K562 (cell line): ENCODE data around the gene WWOX. TPM values are rescaled to one million over a fixed set of nuclear protein-coding genes. Genes with fewer than 3 reads are reported as not detected.

Source experiments
- BRF1 ChIP-seq: IDR thresholded peaks from 3 replicates; pipeline ENCODE4 v1.6.1; 2011; ENCODE audit warnings: borderline replicate concordance, mild to moderate bottlenecking; ENCODE audit not compliant: insufficient read length; ENCODE audit errors: extremely low read depth
- CEBPB ChIP-seq: fragments of 450-650 bp; IDR thresholded peaks from 2 replicates; pipeline ENCODE4 v1.6.1; 2016; ENCODE audit warnings: missing genetic modification characterization, missing compliant biosample characterization
- CEBPZ ChIP-seq: fragments of 150-350 bp; IDR thresholded peaks from 2 replicates; pipeline ENCODE4 v1.6.1; 2014; ENCODE audit warnings: low read depth, mild to moderate bottlenecking, low read length, borderline replicate concordance
- CREB3 ChIP-seq: fragments of 450-650 bp; conservative IDR thresholded peaks from 2 replicates; pipeline ENCODE4 v1.6.1; 2016; ENCODE audit warnings: missing genetic modification characterization, low read depth, mild to moderate bottlenecking, missing compliant biosample characterization, moderate library complexity
- CSDE1 ChIP-seq, 2 experiments: fragments of 450-650 bp; IDR thresholded peaks; 2 replicates each; pipeline ENCODE4 v1.6.1; 2016; ENCODE audit warnings: mild to moderate bottlenecking in 1 of 2
- EGR1 ChIP-seq: fragments of 450-650 bp; conservative IDR thresholded peaks from 2 replicates; pipeline ENCODE4 v1.6.1; 2017; ENCODE audit warnings: mild to moderate bottlenecking
- NCOA1 ChIP-seq: fragments of 450-650 bp; IDR thresholded peaks from 2 replicates; pipeline ENCODE4 v1.6.1; 2016; ENCODE audit warnings: low read depth
- SMAD1 ChIP-seq: fragments of 150-350 bp; IDR thresholded peaks from 2 replicates; pipeline ENCODE4 v1.6.1; 2014; ENCODE audit warnings: low read length, low read depth; ENCODE audit not compliant: partially characterized antibody
- SRF ChIP-seq, 2 experiments: fragments of 250-450, 450-650 bp in 1 of 2; sonication (Bioruptor Pico) in 1 of 2; sonication (generic) in 1 of 2; formaldehyde crosslinking; IDR thresholded peaks; 2 replicates each; pipeline versions ENCODE4 v1.5.0 to v1.5.1; 2020 to 2022; ENCODE audit warnings: mild to moderate bottlenecking in 1 of 2, missing genetic modification reagents in 1 of 2
- TEAD2 ChIP-seq: fragments of 450-650 bp; IDR thresholded peaks from 2 replicates; pipeline ENCODE4 v1.6.1; 2016; ENCODE audit warnings: missing genetic modification characterization, control low read depth, missing compliant biosample characterization
- ZBTB34 ChIP-seq: fragments of 250-450 bp; sonication (Bioruptor Pico); IDR thresholded peaks from 2 replicates; pipeline ENCODE4 v1.8.0; 2021; ENCODE audit warnings: mild to moderate bottlenecking, moderate library complexity
- ZNF140 ChIP-seq: fragments of 250-450 bp; sonication (Bioruptor Pico); IDR thresholded peaks from 2 replicates; pipeline ENCODE4 v1.8.0; 2021; ENCODE audit warnings: moderate library complexity, mild to moderate bottlenecking, inconsistent platforms
- ZNF232 ChIP-seq: sonication (generic); formaldehyde crosslinking; IDR thresholded peaks from 2 replicates; pipeline ENCODE4 v1.8.0; 2022; ENCODE audit warnings: mild to moderate bottlenecking, missing genetic modification reagents
- ZNF766 ChIP-seq: fragments of 200-800 bp; sonication (Bioruptor generic); conservative IDR thresholded peaks from 2 replicates; pipeline ENCODE4 v1.6.1; 2016; ENCODE audit warnings: missing genetic modification characterization, missing compliant biosample characterization
- ZNF785 ChIP-seq: fragments of 250-450 bp; sonication (Bioruptor Pico); IDR thresholded peaks from 2 replicates; pipeline ENCODE4 v1.4.0; 2020; ENCODE audit warnings: mild to moderate bottlenecking
- ZNF830 ChIP-seq: fragments of 250-450 bp; sonication (Bioruptor Pico); IDR thresholded peaks from 2 replicates; pipeline ENCODE4 v1.5.0; 2021; ENCODE audit warnings: mild to moderate bottlenecking
- polyA plus RNA-seq, 8 experiments: library from polyadenylated mRNA; depleted of rRNA in 4 of 8; stranded (reverse) in 5 of 8; unstranded in 3 of 8; fragments of >200 nt; fragmentation: Nextera tagmentation in 2 of 8; fragmentation: Illumina TruSeq in 1 of 8; extraction: Ambion mirVana in 2 of 8; extraction: Trizol in 1 of 8; gene quantifications; 2 replicates each; pipeline versions ENCODE4 v1.2.1 to v1.2.3, GENCODE V29; 2011 to 2014; ENCODE audit warnings: inconsistent platforms in 1 of 8, missing spikeins in 1 of 8
- total RNA-seq, 7 experiments: library from RNA; depleted of rRNA in 6 of 7; stranded (reverse); fragments of >200 nt in 6 of 7; fragmentation: Illumina TruSeq in 2 of 7; extraction: Trizol in 2 of 7; gene quantifications; 2 replicates each; pipeline versions ENCODE4 v1.2.1 to v1.2.3, GENCODE V29; 2011 to 2021; ENCODE audit warnings: low replicate concordance in 1 of 7
- TF ChIP-seq, protein P1 (sequence below), 3 experiments: IDR thresholded peaks in 2 of 3; conservative IDR thresholded peaks in 1 of 3; 2 replicates each; pipeline ENCODE4 v1.5.1; 2011 to 2012; ENCODE audit warnings: low read length in 3 of 3, mild to moderate bottlenecking in 3 of 3, control low read depth in 2 of 3, improper control_type of control experiment in 1 of 3, inconsistent platforms in 1 of 3, low read depth in 1 of 3, mixed read lengths in 1 of 3, moderate library complexity in 1 of 3; ENCODE audit not compliant: insufficient read depth in 2 of 3
- TF ChIP-seq, protein P2 (sequence below): fragments of 250-450 bp; sonication (Bioruptor Pico); IDR thresholded peaks from 2 replicates; pipeline ENCODE4 v1.5.0; 2021; ENCODE audit warnings: mild to moderate bottlenecking, borderline replicate concordance

WWOX gene
- total and polyA plus RNA-seq, 9 of the 15 experiments (the other 6 are each of a cell fraction or from before 2014, with no cell fraction given) = 1.6 to 22.7 (median 8.1) TPM

- TF ChIP-seq ZNF232 (CRISPR knock-in tag) (no peak), EGR1 (peak; percentile 15; the same call in 1 of the 2 replicates), CEBPB (tag) (no peak), SRF (CRISPR knock-in tag; IDR thresholded peaks at IDR 0.05) (no peak), SMAD1 (no peak), ZBTB34 (no peak), ZNF766 (CRISPR knock-in tag) (no peak), ZNF830 (CRISPR knock-in tag) (no peak), CSDE1 (IDR thresholded peaks at IDR 0.05) (no peak), ZNF140 (CRISPR knock-in tag) (no peak), TEAD2 (tag) (no peak), CEBPZ (no peak), CREB3 (tag) (no peak), BRF1 (no peak), ZNF785 (CRISPR knock-in tag) (no peak), NCOA1 (no peak)
- TF ChIP-seq, protein P1, sequence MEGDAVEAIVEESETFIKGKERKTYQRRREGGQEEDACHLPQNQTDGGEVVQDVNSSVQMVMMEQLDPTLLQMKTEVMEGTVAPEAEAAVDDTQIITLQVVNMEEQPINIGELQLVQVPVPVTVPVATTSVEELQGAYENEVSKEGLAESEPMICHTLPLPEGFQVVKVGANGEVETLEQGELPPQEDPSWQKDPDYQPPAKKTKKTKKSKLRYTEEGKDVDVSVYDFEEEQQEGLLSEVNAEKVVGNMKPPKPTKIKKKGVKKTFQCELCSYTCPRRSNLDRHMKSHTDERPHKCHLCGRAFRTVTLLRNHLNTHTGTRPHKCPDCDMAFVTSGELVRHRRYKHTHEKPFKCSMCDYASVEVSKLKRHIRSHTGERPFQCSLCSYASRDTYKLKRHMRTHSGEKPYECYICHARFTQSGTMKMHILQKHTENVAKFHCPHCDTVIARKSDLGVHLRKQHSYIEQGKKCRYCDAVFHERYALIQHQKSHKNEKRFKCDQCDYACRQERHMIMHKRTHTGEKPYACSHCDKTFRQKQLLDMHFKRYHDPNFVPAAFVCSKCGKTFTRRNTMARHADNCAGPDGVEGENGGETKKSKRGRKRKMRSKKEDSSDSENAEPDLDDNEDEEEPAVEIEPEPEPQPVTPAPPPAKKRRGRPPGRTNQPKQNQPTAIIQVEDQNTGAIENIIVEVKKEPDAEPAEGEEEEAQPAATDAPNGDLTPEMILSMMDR (IDR thresholded peaks at IDR 0.05 in 2 of 3, conservative IDR thresholded peaks at IDR 0.05 in 1 of 3; ENCODE audit: insufficient read depth in 2 of 3, low read depth in 1 of 3, low read length in 3 of 3) = peak in 2 of 3 experiments; percentile 34 to 64; a peak in 3 of 6 replicates
- TF ChIP-seq, protein P2, sequence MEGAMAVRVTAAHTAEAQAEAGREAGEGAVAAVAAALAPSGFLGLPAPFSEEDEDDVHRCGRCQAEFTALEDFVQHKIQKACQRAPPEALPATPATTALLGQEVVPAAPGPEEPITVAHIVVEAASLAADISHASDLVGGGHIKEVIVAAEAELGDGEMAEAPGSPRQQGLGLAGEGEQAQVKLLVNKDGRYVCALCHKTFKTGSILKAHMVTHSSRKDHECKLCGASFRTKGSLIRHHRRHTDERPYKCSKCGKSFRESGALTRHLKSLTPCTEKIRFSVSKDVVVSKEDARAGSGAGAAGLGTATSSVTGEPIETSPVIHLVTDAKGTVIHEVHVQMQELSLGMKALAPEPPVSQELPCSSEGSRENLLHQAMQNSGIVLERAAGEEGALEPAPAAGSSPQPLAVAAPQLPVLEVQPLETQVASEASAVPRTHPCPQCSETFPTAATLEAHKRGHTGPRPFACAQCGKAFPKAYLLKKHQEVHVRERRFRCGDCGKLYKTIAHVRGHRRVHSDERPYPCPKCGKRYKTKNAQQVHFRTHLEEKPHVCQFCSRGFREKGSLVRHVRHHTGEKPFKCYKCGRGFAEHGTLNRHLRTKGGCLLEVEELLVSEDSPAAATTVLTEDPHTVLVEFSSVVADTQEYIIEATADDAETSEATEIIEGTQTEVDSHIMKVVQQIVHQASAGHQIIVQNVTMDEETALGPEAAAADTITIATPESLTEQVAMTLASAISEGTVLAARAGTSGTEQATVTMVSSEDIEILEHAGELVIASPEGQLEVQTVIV (CRISPR knock-in tag) = no peak
These were observed 23.4 kb downstream of the WWOX start (continued) for GRCh38 chr16:78122774-78123315.
